ENCODE measurements around the gene ANTXRL.
"Not testable (repeated sequence)": the region's sequence is repeated elsewhere in the genome, so short reads cannot be mapped to it uniquely, and the experiment has no call there.

DNA sequence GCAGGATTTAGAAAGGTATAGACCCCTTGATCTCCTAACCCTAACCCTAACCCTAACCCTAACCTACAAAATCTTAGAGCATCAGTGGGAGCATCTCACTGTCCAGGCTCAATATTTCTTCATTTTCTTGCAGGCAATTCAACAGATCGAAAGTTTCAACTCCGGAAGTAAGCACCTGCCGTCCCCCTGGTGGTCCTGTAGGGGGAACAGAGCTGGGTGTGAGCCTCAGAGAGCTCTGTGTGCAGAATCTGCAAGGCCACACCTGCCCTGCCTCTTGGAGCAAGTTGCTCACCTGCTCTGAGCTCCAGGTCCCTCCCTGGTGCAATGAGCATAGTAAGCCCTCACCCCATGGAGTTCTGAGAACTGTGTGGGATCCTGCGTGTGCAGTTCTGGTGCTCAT, 9.3 kb downstream of the ANTXRL start:
- not testable (repeated sequence) for TF ChIP-seq POLR2A, EP300 (IDR thresholded peaks at IDR 0.05)
- TF ChIP-seq, protein P1, sequence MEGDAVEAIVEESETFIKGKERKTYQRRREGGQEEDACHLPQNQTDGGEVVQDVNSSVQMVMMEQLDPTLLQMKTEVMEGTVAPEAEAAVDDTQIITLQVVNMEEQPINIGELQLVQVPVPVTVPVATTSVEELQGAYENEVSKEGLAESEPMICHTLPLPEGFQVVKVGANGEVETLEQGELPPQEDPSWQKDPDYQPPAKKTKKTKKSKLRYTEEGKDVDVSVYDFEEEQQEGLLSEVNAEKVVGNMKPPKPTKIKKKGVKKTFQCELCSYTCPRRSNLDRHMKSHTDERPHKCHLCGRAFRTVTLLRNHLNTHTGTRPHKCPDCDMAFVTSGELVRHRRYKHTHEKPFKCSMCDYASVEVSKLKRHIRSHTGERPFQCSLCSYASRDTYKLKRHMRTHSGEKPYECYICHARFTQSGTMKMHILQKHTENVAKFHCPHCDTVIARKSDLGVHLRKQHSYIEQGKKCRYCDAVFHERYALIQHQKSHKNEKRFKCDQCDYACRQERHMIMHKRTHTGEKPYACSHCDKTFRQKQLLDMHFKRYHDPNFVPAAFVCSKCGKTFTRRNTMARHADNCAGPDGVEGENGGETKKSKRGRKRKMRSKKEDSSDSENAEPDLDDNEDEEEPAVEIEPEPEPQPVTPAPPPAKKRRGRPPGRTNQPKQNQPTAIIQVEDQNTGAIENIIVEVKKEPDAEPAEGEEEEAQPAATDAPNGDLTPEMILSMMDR (IDR thresholded peaks at IDR 0.05), result not testable (repeated sequence)

Data from suprapubic skin (tissue), 3 donors.